GM13977 (cell line): ENCODE results near the gene TBC1D22A.
A peak's percentile ranks its signal among the peaks of the same experiment; 100 is the strongest.

Experiments
- DNase-seq: peaks from one replicate; pipeline ENCODE4 v3.0.0; 2012; ENCODE audit warnings: low spot score
- CTCF ChIP-seq: IDR thresholded peaks from 2 replicates; pipeline ENCODE4 v1.5.1; 2012; ENCODE audit warnings: mild to moderate bottlenecking, control low read depth; ENCODE audit not compliant: insufficient read depth; ENCODE audit errors: extremely low read depth, missing control alignments
- in situ Hi-C: fragments of 300-500 bp; cut with MboI; formaldehyde crosslinking; loops from one replicate; pipeline ENCODE4 v1.12.0; 2022; ENCODE audit warnings: low sequenced_read_pairs, low pct_unique_long_range_greater_than_20kb, mixed read lengths, inconsistent platforms; ENCODE audit not compliant: unreplicated experiment

Gene TBC1D22A

GRCh38 chr22:47059701-47060161 is 297.3 kb downstream of the TBC1D22A start:
- in situ Hi-C loops = no loop called here
- peak; percentile 61 for DNase-seq
- no peak for TF ChIP-seq CTCF

GRCh38 chr22:47060718-47061117 is 298.3 kb downstream of the TBC1D22A start:
- no peak for TF ChIP-seq CTCF
- no peak for DNase-seq
- in situ Hi-C loops = no loop called here

- in situ Hi-C loops = no loop called here
- TF ChIP-seq CTCF = no peak
- no peak for DNase-seq
Observed at GRCh38 chr22:47061226-47061625, 298.8 kb downstream of the TBC1D22A start.

- DNase-seq = no peak
- no peak for TF ChIP-seq CTCF
- in situ Hi-C loops = no loop called here
Observed at GRCh38 chr22:47062126-47062525, 299.7 kb downstream of the TBC1D22A start.

- no peak for TF ChIP-seq CTCF
- DNase-seq = no peak
- in situ Hi-C loops = no loop called here
Observed at GRCh38 chr22:47063071-47063509, 300.6 kb downstream of the TBC1D22A start.

GRCh38 chr22:47063606-47064005 is 301.2 kb downstream of the TBC1D22A start:
- TF ChIP-seq CTCF = no peak
- in situ Hi-C loops = no loop called here
- no peak for DNase-seq

- in situ Hi-C loops = no loop called here
Observed at GRCh38 chr22:47064016-47064415, 301.6 kb downstream of the TBC1D22A start.

More at GRCh38 chr22:47064016-47064415, 301.6 kb downstream of the TBC1D22A start:
- no peak for DNase-seq
- TF ChIP-seq CTCF = no peak
